Stimulated activated effector memory CD8-positive, alpha-beta T cell treated with anti-CD3 and anti-CD28 coated beads, Interleukin-12 subunit alpha, Interleukin-12 subunit beta, amount 100 ng/mL, for 72 hours (primary cell): Measurements from ENCODE around the gene DHRS3.

Source experiments
- ATAC-seq: fragments of 150-1000 bp; cut with Tn5 transposase; 2 replicates; pipeline ENCODE4 v1.10.0; 2021
- DNase-seq, 2 donors: peaks; one replicate each; pipeline ENCODE4 v3.0.0; 2021 to 2022; ENCODE audit warnings: low spot score in 2 of 2
- H3K27ac Mint-ChIP-seq: one replicate; pipeline ENCODE4 v1.8.0; 2022; ENCODE audit warnings: mild to moderate bottlenecking, mixed read lengths
- H3K36me3 Mint-ChIP-seq: one replicate; pipeline ENCODE4 v1.8.0; 2022; ENCODE audit warnings: mild to moderate bottlenecking, mixed read lengths
- H3K4me1 Mint-ChIP-seq: one replicate; pipeline ENCODE4 v1.8.0; 2022; ENCODE audit warnings: mixed read lengths
- H3K4me3 Mint-ChIP-seq: one replicate; pipeline ENCODE4 v1.8.0; 2022; ENCODE audit warnings: mild to moderate bottlenecking, mixed read lengths
- H3K9me3 Mint-ChIP-seq: one replicate; pipeline ENCODE4 v1.8.0; 2022; ENCODE audit warnings: mixed read lengths

The DHRS3 gene

DNA sequence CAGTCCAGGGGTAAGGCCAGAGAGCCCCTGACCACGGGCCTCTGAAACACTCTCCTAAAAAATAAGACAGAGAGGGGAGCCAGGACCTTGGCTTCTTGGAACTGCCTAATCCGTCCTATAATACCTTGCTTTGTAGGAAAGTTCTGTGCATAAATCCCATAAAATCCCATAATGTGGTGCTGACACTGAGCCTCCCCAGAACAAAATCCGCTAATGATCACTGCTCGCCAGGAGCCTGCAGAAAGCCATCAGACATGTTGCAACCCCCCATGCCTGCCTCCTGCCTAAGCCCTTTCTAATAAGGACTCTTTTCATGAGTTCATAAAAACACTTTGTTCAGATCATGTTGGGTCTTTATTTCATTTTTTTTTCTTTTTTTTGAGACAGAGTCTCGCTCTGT, 9.3 kb upstream of the DHRS3 start:
- ATAC-seq (no peak), DNase-seq (no peak)
- Mint-ChIP-seq H3K9me3 (no peaks in the 10 kb centered on the region), H3K27ac (no peak overlapping the region), H3K4me1 (peaks cover 4% of the 10 kb centered on the region), H3K36me3 (no peaks in the 10 kb centered on the region), H3K4me3 (no peak overlapping the region)

DNA sequence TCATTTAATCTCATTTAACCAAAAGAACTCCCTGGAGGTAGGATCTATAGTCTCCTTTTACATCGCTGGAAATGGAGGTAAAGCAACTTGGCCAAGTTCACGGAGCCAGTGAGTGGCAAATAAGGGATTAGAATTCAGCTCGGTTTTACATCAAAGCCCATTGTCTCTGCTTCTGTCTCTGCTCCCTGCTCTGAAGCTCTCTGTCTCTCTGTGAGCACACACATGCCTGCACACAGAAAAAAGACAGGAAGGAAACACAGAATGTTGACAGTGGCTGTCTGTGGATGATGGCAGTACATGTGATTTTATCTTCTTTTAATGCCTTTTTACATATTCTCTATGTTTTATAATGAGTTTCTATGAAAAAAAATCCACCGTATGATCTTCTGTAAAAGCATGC, 8.9 kb upstream of the DHRS3 start:
- no peak for DNase-seq
- no peak overlapping the region for H3K4me3 Mint-ChIP-seq
- ATAC-seq = no peak
- H3K36me3 Mint-ChIP-seq = no peaks in the 10 kb centered on the region
- H3K4me1 Mint-ChIP-seq = peaks cover 8% of the 10 kb centered on the region
- H3K9me3 Mint-ChIP-seq = no peaks in the 10 kb centered on the region
- H3K27ac Mint-ChIP-seq = no peak overlapping the region

DNA sequence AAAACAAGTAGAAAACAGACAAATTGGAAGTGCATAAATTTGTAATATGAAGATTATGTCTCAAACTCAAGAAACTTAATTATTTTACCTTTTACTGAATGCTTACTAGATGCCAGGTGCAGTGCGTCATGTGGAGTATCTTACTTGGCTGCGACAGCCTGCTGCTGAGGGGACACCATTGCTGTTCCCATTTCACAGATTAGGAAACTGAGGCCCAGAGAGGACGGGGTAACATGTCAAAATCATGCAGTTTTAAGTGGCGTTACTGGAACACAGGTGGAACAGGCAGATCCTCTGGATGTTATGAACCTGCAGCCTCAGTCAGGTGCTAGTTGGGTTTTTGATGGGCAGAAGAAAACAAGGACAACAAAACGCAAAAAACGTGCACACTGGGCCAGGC, 7.3 kb upstream of the DHRS3 start:
- Mint-ChIP-seq H3K4me1 (peaks cover 22% of the 10 kb centered on the region), H3K36me3 (peaks cover 6% of the 10 kb centered on the region), H3K27ac (no peak overlapping the region), H3K4me3 (no peak overlapping the region), H3K9me3 (no peaks in the 10 kb centered on the region)
- DNase-seq (no peak), ATAC-seq (no peak)

DNA sequence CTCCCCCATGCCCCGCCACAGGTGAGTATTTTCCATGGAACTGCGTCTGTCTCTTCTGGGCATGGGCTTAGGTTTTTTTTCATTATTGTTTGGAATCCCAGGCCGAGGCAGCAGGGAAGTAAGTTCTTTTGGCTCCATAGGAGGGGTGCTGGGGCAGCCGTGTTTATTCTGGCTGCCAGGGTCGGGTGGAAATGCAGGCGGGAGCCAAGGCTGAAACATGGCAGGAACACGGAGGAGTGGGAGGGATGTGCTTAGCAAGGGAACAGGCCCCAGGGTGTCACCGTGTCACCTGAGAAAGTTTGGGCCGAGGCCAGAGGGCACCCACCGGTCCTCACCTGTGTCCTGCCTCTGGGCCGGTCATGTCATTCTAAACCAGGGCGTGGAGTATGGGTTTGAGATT, 4.5 kb upstream of the DHRS3 start:
- no peak for ATAC-seq
- Mint-ChIP-seq H3K9me3 (no peaks in the 10 kb centered on the region), H3K4me3 (no peak overlapping the region), H3K36me3 (peaks cover 27% of the 10 kb centered on the region), H3K27ac (no peak overlapping the region), H3K4me1 (peaks cover 45% of the 10 kb centered on the region)
- DNase-seq = no peak

DNA sequence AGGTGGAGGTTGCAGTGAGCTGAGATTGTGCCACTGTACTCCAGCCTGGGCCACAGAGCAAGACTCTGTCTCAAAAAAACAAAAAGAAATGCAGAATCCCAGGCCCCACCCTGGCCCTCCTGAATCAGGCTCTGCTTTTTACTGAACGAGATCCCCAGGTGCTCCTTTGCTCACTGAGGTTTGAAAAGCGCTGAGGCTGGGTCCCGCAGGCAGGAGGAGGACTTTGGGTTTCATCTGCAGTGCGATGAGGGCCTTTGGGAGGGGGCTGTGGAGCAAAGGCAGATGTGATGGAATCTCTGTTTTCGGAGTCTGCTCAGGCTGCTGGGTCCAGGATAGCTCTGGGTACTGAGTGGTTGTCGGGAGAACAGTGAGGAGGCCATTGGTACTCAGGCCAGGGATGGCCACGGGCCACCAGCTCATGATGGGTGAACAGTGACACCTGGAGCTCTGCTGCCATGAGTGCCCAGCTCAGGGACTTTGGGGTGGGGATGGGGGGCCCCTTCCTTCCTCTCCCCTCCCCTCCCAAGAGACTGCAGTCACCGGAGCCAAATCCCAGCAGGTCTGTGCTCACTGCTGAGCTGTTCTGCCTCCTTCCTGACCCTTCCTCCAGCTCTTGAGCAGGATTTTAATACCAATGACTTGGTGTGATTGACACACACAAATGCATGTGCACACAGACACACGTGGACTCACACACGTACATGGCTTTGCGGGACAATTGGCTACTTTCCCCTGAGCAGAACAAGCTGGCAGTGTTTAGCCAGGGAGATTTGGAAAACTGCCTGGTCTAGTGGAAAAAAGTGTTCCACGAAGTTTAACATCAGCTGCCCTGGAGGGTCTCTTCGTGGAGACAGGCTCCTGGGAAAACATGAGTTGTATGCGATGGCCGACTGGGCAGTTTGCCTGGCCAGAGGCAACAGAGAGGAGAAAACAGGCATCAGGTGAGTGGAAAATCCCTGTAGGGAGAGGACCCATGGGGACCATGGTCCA, 3.6 kb upstream of the DHRS3 start:
- no peak overlapping the region for H3K27ac Mint-ChIP-seq
- H3K4me3 Mint-ChIP-seq = no peak overlapping the region
- ATAC-seq (no peak), DNase-seq (no peak)
- peaks cover 33% of the 10 kb centered on the region for H3K36me3 Mint-ChIP-seq
- no peaks in the 10 kb centered on the region for H3K9me3 Mint-ChIP-seq
- H3K4me1 Mint-ChIP-seq = peaks cover 46% of the 10 kb centered on the region

DNA sequence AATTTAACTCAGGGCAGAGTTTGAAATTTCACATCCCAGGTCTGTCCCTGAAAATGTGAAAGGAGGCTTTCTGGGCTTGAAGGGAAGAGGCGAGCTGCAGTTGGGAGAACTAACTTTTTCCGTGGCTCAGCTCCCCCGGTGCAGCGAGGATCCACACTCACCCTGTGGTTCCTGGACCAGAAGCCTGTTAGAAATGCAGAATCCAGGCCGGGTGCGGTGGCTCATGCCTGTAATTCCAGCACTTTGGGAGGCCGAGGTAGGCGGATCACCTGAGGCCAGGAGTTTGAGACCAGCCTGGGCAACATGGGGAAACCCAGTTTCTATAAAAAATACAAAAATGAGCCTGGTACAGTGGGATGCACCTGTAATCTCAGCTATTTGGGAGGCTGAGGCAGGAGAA, 2.9 kb upstream of the DHRS3 start:
- H3K4me1 Mint-ChIP-seq = peaks cover 53% of the 10 kb centered on the region
- ATAC-seq (no peak), DNase-seq (no peak)
- H3K36me3 Mint-ChIP-seq = peaks cover 40% of the 10 kb centered on the region
- H3K4me3 Mint-ChIP-seq = peak overlapping the region; percentile 98
- no peaks in the 10 kb centered on the region for H3K9me3 Mint-ChIP-seq
- H3K27ac Mint-ChIP-seq = peak overlapping the region; percentile 96

DNA sequence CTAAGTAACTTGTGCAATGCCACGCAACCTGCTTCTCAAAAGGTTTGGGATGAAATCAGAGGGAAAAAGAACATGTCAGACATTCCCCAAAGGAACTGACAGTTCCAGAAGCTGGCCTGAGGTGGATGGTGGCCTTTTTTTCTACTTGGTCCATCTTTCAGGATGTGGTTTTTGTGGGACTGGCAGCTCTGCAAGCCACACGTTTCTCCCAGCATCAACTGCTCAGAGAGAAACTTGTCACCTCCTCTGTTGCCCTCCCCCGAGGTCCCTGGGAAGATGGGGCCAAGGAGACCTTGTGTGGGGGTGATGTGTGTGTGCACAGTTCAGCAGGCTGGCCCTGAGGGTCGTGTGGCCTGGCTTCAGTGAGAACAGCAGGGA, 2.5 kb upstream of the DHRS3 start:
- peak; percentile 36 for ATAC-seq
- peak; percentile 26 to 72 for DNase-seq
- Mint-ChIP-seq H3K4me1 (peaks cover 58% of the 10 kb centered on the region), H3K36me3 (peaks cover 45% of the 10 kb centered on the region), H3K4me3 (peak overlapping the region; percentile 98), H3K27ac (peak overlapping the region; percentile 96), H3K9me3 (no peaks in the 10 kb centered on the region)

DNA sequence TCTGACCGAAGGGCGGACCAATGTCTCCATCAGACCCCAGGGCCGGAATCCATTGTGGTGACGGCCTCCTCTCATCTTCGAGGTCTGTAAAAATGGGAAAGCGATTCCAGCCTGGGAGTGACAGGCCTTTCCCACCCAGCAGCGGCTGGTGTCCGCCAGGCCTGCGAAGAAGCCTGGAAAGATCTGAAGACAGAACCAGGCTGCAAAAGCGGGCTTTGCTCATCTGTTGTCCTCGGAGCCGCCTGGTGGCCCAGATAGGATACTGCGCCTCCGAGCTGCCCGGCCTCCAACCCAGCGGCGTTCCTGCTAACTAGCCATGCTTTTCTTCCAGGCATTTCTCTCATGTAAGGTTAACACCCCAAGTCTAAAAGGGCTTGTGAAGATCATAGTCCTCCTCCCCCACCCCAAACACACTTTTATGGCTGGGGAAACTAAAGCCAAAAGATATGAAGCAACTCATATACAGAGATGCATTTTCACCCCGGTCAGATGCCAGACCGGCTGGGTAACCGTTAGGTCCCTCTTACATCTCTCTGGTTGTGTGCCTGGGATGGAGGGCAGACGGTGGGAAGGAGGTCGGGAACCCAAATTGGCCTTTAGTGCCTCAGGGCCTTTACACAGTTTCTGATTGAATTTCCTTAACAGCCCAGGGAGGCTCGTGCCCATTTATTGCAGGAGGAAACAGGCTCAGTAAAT, 1.9 kb upstream of the DHRS3 start:
- DNase-seq (peak; percentile 75 to 88), ATAC-seq (peak; percentile 69)
- Mint-ChIP-seq H3K27ac (peak overlapping the region; percentile 96), H3K9me3 (no peaks in the 10 kb centered on the region), H3K4me1 (peaks cover 63% of the 10 kb centered on the region), H3K4me3 (peak overlapping the region; percentile 98), H3K36me3 (peaks cover 50% of the 10 kb centered on the region)

DNA sequence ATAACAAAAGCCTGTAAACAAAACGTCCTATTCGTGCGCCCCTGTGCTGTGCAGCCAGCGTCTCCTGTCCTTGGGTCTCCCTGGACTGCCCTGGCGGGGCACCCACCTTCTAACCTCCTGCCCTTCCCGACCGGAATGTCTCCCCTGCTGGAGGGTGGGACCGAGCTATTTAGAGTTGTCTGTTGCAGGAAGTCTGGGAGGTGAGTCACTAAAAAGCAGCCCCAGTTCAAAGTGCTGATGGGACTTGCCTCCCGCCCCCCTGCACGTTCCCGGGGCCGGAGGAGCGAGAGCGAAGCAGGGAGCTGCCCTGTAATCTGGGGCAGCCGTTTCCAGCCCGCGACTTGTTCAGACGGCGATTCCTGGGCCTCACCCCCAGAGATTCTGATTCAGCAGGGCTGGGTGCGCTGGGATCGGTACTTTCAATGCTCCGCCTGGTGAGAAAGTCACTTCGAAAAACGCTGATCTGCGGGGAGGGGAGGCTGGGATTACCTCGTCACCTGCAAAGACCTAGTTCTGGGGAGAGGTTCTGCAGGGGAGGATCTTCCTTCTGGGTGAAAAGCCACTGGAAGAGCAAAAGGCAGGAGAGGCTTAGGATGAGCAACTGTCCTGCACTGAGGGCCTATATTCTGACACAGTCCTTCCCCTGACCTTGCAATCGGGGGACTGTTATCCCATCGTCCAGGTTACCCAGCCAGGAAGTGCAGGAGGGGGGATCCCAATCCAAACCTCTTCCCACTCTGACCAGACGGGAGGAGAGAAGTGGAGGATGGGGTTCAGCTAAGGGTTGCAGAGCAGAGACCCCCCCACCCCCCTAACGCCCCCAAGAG, 1.2 kb upstream of the DHRS3 start:
- Mint-ChIP-seq H3K4me1 (peaks cover 69% of the 10 kb centered on the region), H3K27ac (peak overlapping the region; percentile 96), H3K9me3 (no peaks in the 10 kb centered on the region), H3K36me3 (peaks cover 58% of the 10 kb centered on the region), H3K4me3 (peak overlapping the region; percentile 98)
- DNase-seq (peak; percentile 41 to 84), ATAC-seq (peak; percentile 65)

DNA sequence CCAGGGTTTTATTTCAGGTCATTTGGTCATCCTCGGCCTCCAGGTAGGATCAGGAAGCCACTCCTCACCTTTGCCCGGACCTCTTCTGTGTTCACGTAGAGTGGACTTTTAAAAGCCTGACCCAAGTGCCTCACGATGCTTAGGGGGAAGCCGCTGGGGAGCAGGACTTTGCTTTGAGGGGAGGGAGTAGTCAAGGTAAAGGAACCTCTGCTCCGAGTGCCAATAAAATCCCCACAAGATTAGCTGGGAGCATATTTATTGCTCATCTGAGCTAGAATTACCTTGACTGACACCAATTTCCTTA, 603 bp upstream of the DHRS3 start:
- Mint-ChIP-seq H3K4me1 (peaks cover 72% of the 10 kb centered on the region), H3K4me3 (peak overlapping the region; percentile 98), H3K36me3 (peaks cover 63% of the 10 kb centered on the region), H3K9me3 (no peaks in the 10 kb centered on the region), H3K27ac (peak overlapping the region; percentile 96)
- DNase-seq (no peak), ATAC-seq (no peak)

DNA sequence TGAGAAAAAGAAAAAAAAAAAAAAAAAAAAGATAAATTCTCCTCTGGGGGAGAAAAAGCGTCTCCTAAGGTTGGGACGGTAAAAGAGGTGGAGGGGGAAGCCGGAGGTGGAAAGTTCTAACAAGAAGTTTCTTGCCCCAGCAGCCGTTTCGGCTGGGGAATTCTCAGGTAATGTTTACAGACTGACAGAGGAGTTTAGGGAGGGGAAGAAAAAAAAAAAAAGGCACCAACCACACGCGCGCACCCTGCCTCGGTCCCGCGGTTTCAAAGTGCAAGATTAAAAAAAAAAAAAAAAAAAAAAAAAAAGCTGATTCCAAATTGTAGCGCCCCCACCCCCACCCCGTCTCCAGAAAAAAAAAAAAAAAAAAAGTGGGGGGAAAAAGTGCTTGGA, 504 bp downstream of the DHRS3 start:
- DNase-seq = no peak
- no peaks in the 10 kb centered on the region for H3K9me3 Mint-ChIP-seq
- peak overlapping the region; percentile 96 for H3K27ac Mint-ChIP-seq
- peaks cover 74% of the 10 kb centered on the region for H3K36me3 Mint-ChIP-seq
- H3K4me3 Mint-ChIP-seq = peak overlapping the region; percentile 98
- ATAC-seq = no peak
- H3K4me1 Mint-ChIP-seq = peaks cover 81% of the 10 kb centered on the region

DNA sequence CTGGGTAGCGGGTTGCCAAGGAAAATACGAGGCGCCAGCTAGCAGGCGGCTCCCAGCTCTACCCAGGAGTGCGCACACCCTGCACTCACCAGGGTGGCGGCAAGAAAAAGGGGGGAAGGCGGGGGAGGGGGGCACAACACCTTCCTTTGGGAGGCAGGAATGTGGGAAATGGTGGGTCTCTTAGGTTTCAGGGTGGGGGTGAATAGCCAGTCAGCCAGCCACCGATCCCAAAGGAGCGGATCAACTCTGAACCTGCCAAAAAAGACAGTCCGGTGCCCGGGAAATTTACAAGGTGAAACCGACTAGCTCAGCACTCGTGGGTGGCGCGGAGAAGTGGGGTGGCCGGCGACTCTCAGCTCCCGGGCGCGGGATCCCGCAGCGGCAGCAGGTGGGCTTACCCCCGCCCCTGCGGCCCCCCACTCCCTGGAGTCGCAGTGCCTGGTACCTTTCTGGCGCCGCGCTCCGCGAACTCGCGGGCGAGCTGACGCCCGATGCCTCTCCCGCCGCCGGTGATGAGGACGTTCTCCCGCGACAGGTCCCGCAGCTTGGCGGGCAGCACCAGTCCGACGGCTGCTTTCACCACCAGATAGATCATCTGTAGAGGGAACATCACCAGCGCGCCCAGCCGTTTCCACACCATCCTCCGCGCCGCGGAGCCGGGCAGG, 1.2 kb downstream of the DHRS3 start:
- H3K9me3 Mint-ChIP-seq = no peaks in the 10 kb centered on the region
- DNase-seq (peak in 1 of 2 donors; percentile 67), ATAC-seq (no peak)
- peak overlapping the region; percentile 98 for H3K4me3 Mint-ChIP-seq
- peak overlapping the region; percentile 96 for H3K27ac Mint-ChIP-seq
- peaks cover 81% of the 10 kb centered on the region for H3K36me3 Mint-ChIP-seq
- H3K4me1 Mint-ChIP-seq = peaks cover 80% of the 10 kb centered on the region

DNA sequence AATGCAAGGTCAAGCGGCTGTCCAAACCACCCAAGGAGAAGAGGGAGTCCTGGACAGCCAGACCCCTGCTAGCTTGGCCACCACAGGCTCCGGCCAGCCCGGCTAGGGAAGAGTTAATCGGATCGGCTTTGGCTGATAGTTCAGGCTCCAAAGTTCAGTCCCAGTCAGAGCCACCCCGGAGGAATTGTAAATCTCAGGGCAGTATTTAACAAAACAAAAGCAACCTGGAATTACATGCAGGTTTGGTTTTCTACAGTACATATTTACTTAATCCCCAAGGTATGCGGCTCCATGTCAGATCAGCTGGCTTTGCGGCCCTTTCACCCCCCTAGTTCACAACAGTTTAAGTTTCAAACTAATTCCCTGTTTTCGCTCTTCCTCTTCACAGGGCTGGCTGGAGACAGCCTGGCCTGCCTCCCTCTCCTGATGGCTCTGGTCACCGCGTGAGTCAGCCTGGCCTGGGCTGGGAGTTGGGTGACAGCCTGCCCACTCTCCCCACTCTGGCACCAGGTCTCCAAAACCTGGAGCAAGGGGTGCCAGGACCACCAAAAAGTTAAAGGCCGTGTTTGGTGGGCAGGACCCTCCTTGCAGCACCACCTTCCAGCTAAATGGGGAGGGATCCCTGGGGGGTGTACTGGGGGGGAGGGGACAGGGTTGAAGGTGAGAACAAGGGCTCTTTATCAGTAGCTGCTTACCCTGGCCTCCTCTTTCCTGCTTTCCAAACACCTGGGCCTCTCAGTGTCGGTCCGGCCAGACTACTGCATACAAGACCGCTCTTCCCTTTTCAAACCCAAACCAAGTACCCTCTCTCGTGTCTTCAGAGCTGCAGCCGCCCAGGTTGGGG, 1.9 kb downstream of the DHRS3 start:
- ATAC-seq (no peak), DNase-seq (no peak)
- peak overlapping the region; percentile 98 for H3K4me3 Mint-ChIP-seq
- H3K9me3 Mint-ChIP-seq = no peaks in the 10 kb centered on the region
- peaks cover 86% of the 10 kb centered on the region for H3K36me3 Mint-ChIP-seq
- H3K27ac Mint-ChIP-seq = peak overlapping the region; percentile 96
- peaks cover 77% of the 10 kb centered on the region for H3K4me1 Mint-ChIP-seq

DNA sequence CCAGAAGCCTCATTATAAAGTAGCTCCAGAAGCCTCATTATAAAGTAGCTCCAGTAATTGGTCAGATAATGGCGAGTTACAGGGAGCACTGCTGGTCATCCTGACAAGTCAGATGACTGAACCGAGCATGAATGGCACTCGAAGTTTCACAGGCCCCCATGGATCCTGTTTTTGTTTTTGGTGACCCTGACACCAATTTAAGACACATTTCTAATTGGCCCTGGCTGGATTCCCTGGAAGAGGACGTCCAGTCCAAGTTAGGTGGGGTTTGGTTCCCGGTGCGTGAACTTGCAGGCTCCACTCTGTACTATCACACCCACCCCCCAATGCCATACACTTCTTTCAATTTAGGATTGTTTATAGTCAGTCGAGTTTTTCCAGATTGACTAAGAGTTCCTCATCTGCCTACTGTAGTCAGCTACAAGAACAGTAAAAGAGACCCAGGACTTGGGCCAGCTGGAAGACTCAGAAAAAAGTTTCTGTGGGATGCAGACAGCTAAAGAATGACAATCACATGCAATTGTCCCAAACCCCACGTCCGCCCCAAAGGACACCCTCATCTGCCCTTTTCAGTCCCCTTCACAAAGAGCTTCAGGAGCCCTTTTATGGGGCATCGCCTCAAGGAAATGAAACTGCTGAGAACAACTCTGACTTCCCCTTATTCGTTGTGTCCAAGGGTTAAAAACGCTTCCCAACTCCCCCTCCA, 2.7 kb downstream of the DHRS3 start:
- Mint-ChIP-seq H3K36me3 (peaks cover 89% of the 10 kb centered on the region), H3K27ac (peak overlapping the region; percentile 96), H3K4me3 (peak overlapping the region; percentile 98), H3K4me1 (peaks cover 79% of the 10 kb centered on the region), H3K9me3 (no peaks in the 10 kb centered on the region)
- ATAC-seq (no peak), DNase-seq (no peak)
